ENCODE results near the gene ZFHX3.

The ZFHX3 gene

GRCh38 chr16:73036074-73036826, 11.7 kb downstream of the ZFHX3 start:
- ChIA-PET POLR2A (ENCODE audit: low non-redundant PET) (no interaction called here), CTCF (interaction anchor here (0.6 to 1.2 kb wide), 2 partner anchors 112 to 229 kb away, joined by 3 to 4 read pairs; no protein-coding TSS in a partner anchor)
- TF ChIP-seq, protein P1, sequence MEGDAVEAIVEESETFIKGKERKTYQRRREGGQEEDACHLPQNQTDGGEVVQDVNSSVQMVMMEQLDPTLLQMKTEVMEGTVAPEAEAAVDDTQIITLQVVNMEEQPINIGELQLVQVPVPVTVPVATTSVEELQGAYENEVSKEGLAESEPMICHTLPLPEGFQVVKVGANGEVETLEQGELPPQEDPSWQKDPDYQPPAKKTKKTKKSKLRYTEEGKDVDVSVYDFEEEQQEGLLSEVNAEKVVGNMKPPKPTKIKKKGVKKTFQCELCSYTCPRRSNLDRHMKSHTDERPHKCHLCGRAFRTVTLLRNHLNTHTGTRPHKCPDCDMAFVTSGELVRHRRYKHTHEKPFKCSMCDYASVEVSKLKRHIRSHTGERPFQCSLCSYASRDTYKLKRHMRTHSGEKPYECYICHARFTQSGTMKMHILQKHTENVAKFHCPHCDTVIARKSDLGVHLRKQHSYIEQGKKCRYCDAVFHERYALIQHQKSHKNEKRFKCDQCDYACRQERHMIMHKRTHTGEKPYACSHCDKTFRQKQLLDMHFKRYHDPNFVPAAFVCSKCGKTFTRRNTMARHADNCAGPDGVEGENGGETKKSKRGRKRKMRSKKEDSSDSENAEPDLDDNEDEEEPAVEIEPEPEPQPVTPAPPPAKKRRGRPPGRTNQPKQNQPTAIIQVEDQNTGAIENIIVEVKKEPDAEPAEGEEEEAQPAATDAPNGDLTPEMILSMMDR (conservative IDR thresholded peaks at IDR 0.05; ENCODE audit: low read depth) = no peak
- DNase-seq (ENCODE audit: low spot score) = no peak
- no peak overlapping the region for H3K27ac ChIP-seq

DNA sequence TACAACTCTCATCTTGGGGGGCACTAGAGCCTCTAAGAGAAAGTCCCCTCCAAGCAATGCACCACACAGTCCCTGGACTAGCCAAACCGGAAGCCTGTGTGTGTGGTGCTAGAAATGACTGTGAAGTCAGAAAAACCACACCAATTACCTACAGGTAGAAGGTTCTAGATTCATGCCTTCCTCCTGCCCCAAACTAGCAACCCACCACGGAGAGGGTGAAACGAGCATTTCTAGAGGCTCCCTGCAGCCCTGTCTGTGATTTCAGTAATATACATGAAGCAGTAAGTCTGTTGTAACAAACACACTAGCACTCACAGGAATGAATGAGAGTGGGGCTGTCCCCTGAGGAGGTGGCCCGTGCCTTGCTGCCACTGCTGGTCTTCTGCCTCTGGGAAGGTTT, 13.6 kb downstream of the ZFHX3 start:
- DNase-seq (ENCODE audit: low spot score) = no peak
- CTCF ChIA-PET = no interaction called here
- TF ChIP-seq, protein P1 (conservative IDR thresholded peaks at IDR 0.05; ENCODE audit: low read depth) = no peak
- POLR2A ChIA-PET (ENCODE audit: low non-redundant PET) = no interaction called here
- peak overlapping the region; percentile 8; the same call in 1 of the 2 replicates for H3K27ac ChIP-seq

GRCh38 chr16:73033271-73033998, 14.5 kb downstream of the ZFHX3 start:
- no peak for DNase-seq (ENCODE audit: low spot score)
- POLR2A ChIA-PET (ENCODE audit: low non-redundant PET) = no interaction called here
- TF ChIP-seq, protein P1 (conservative IDR thresholded peaks at IDR 0.05; ENCODE audit: low read depth) = no peak
- H3K27ac ChIP-seq = peak overlapping the region; percentile 28
- CTCF ChIA-PET = no interaction called here

DNA sequence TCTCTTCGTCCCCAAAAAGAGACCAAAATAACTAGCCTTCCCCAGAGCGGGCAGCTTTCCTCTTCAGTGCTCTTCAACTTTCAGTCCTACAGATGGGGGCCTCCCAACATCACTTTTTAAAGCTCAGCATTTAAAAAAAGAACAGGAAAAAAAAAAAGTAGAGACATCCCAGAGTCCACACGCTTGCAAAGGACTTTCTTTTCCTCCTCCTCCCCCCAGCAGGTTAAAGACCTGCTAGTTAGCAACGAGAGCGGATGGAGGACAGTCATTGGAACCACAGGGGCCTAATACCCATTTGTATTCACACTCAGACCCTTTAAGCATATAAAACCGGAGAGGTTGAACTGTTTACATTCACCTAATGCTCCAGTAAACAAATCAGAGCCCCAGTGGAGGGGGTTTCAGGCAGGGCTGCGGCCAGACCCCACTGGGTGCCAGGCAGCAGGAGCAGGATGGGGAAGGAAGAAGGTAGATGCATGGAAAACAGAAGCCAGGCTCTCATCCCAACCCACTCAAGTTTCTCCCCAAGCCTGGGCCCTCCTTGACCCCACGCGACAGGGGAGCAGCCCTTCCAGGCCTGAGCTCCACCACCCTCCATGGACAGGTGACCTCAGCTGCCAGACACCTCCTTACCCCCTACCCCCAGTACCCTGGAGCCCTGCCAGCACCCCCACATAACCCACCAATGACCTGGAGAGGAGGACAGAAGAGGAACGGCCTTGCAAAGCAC, 15.2 kb downstream of the ZFHX3 start:
- DNase-seq (ENCODE audit: low spot score) = no peak
- ChIA-PET POLR2A (ENCODE audit: low non-redundant PET) (no interaction called here), CTCF (interaction anchor here (0.9 kb wide), 1 partner anchor 200 kb away, joined by 4 read pairs; no protein-coding TSS in a partner anchor)
- TF ChIP-seq, protein P1 (conservative IDR thresholded peaks at IDR 0.05; ENCODE audit: low read depth) = no peak
- peak overlapping the region; percentile 28; the same call in 1 of the 2 replicates for H3K27ac ChIP-seq

- TF ChIP-seq, protein P1 (conservative IDR thresholded peaks at IDR 0.05; ENCODE audit: low read depth) = no peak
- POLR2A ChIA-PET (ENCODE audit: low non-redundant PET) = no interaction called here
- CTCF ChIA-PET = interaction anchor here (0.9 kb wide), 1 partner anchor 199 kb away, joined by 4 read pairs; no protein-coding TSS in a partner anchor
- no peak overlapping the region for H3K27ac ChIP-seq
- no peak for DNase-seq (ENCODE audit: low spot score)
Measured at GRCh38 chr16:73031984-73032383, 15.9 kb downstream of the ZFHX3 start.

GRCh38 chr16:73031155-73031866, 16.6 kb downstream of the ZFHX3 start:
- no peak for DNase-seq (ENCODE audit: low spot score)
- TF ChIP-seq, protein P1 (conservative IDR thresholded peaks at IDR 0.05; ENCODE audit: low read depth) = no peak
- ChIA-PET CTCF (no interaction called here), POLR2A (ENCODE audit: low non-redundant PET) (no interaction called here)
- H3K27ac ChIP-seq = no peak overlapping the region

All from RWPE1 (cell line).